Transverse colon (tissue), 4 donors: ENCODE results near the gene CACNA1I. TPM values are rescaled to one million over a fixed set of nuclear protein-coding genes. Genes with fewer than 3 reads are reported as not detected.

Experiments used
- DNase-seq: peaks from one replicate; pipeline ENCODE4 v3.0.0-alpha.2; 2019
- H3K27ac ChIP-seq, 4 donors: fragments of 200-600 bp; sonication (generic); 2 replicates each; pipeline ENCODE4 v1.5.1; 2016 to 2018; ENCODE audit warnings: inconsistent platforms in 4 of 4
- H3K27me3 ChIP-seq: fragments of 200-600 bp; sonication (generic); 2 replicates; pipeline ENCODE4 v1.5.1; 2017; ENCODE audit warnings: inconsistent platforms
- H3K36me3 ChIP-seq, 4 donors: fragments of 200-600 bp; sonication (generic); 2 replicates each; pipeline ENCODE4 v1.5.1; 2017 to 2019; ENCODE audit warnings: inconsistent platforms in 4 of 4
- H3K4me1 ChIP-seq, 4 donors: fragments of 200-600 bp; sonication (generic); 2 replicates each; pipeline ENCODE4 v1.5.1; 2017 to 2020; ENCODE audit warnings: inconsistent platforms in 4 of 4
- H3K4me3 ChIP-seq, 4 donors: fragments of 200-600 bp; sonication (generic); 1 replicate in 1 of 4; 2 replicates in 3 of 4; pipeline versions ENCODE4 v1.5.1 to v1.6.1; 2017 to 2019; ENCODE audit warnings: inconsistent platforms in 4 of 4
- H3K9me3 ChIP-seq, 2 donors: fragments of 200-600 bp; sonication (generic); 2 replicates each; pipeline ENCODE4 v1.5.1; 2017 to 2019; ENCODE audit warnings: inconsistent platforms in 2 of 2
- CTCF ChIP-seq, 5 experiments: fragments of 200-600 bp in 3 of 5; fragments of 450-650 bp in 2 of 5; sonication (generic) in 3 of 5; IDR thresholded peaks; 1 replicate in 2 of 5; 2 replicates in 3 of 5; pipeline ENCODE4 v1.5.1; 2016 to 2017; ENCODE audit warnings: antibody characterized with exemption in 5 of 5, inconsistent platforms in 3 of 5, mild to moderate bottlenecking in 2 of 5, moderate library complexity in 1 of 5
- EP300 ChIP-seq: sonication (generic); formaldehyde crosslinking; IDR thresholded peaks from one replicate; pipeline ENCODE4 v1.6.1; 2017; ENCODE audit warnings: antibody characterized with exemption, low read depth
- POLR2A ChIP-seq: fragments of 450-650 bp; IDR thresholded peaks from one replicate; pipeline ENCODE4 v1.6.1; 2016; ENCODE audit warnings: antibody characterized with exemption, mild to moderate bottlenecking, moderate library complexity
- POLR2AphosphoS5 ChIP-seq, 3 donors: sonication (generic); formaldehyde crosslinking; IDR thresholded peaks; one replicate each; pipeline ENCODE4 v1.6.1; 2016; ENCODE audit warnings: antibody characterized with exemption in 3 of 3
- WGBS, 2 donors: methylation state at CpG; one replicate each; pipeline ENCODE4 v1.1.5; 2018; ENCODE audit warnings: low coverage in 1 of 2; 5-methylcytosine and 5-hydroxymethylcytosine counted together
- in situ Hi-C, 4 donors: fragments of 200-750 bp; cut with MboI; loops; one replicate each; pipeline versions ENCODE4 v1.15.0 to v1.15.1; 2017; ENCODE audit warnings: low sequenced_read_pairs in 3 of 4, low pct_ligation_motif_present in 1 of 4, low pct_unique_long_range_greater_than_20kb in 1 of 4
- intact Hi-C: fragments of 100-400 bp; cut with DNase I; formaldehyde crosslinking; loops from one replicate; pipeline ENCODE4 v1.15.1; 2023; ENCODE audit warnings: low total_unique reads
- total RNA-seq, 4 donors: library from RNA; depleted of rRNA; stranded (reverse); fragments of >200 nt; gene quantifications; one replicate each; pipeline ENCODE4 v1.1.0, GENCODE V29; 2016

Gene CACNA1I
- total RNA-seq, 4 donors from 2014 or later: 0.14 to 1.1 (median 0.66) TPM

- Histone ChIP-seq H3K36me3 (peaks cover 0 to 14% (median 9%) of the 10 kb centered on the region in 4 donors), H3K27ac (peak overlapping the region; percentile 96 to 100 (median 100)), H3K9me3 (no peaks in the 10 kb centered on the region), H3K27me3 (no peaks in the 10 kb centered on the region), H3K4me1 (peaks cover 45 to 70% (median 65%) of the 10 kb centered on the region in 4 donors), H3K4me3 (no peak overlapping the region)
- intact Hi-C loops (loop anchor here (10.0 kb wide), 1 partner anchor 350 kb away; no protein-coding TSS in a partner anchor), in situ Hi-C loops (loop anchor here in 3 of 4 donors (25.0 kb wide), 2 partner anchors 363 to 837 kb away; partner anchors contain the start of genes SGSM3 (in 3 of the 3) and CBX7 (in 1 of the 3))
- TF ChIP-seq CTCF (IDR thresholded peaks at IDR 0.05) (no peak), POLR2AphosphoS5 (IDR thresholded peaks at IDR 0.05) (no peak), EP300 (no peak), POLR2A (no peak)
- 62 to 87% methylated on average over 2 to 10 of the region's 10 CpGs for WGBS, 2 donors
- no peak for DNase-seq
Observed at GRCh38 chr22:39524753-39525657, 45.5 kb upstream of the CACNA1I start.

- Histone ChIP-seq H3K4me1 (peaks cover 45 to 76% (median 70%) of the 10 kb centered on the region in 4 donors), H3K36me3 (peaks cover 0 to 14% (median 9%) of the 10 kb centered on the region in 4 donors), H3K9me3 (no peaks in the 10 kb centered on the region), H3K4me3 (no peak overlapping the region), H3K27ac (peak overlapping the region in 3 of 4 donors; percentile 96 to 100 (median 97)), H3K27me3 (no peaks in the 10 kb centered on the region)
- intact Hi-C loops (loop anchor here (10.0 kb wide), 1 partner anchor 351 kb away; no protein-coding TSS in a partner anchor), in situ Hi-C loops (loop anchor here in 3 of 4 donors (25.0 kb wide), 2 partner anchors 363 to 837 kb away; partner anchors contain the start of genes SGSM3 (in 3 of the 3) and CBX7 (in 1 of the 3))
- DNase-seq: no peak
- TF ChIP-seq POLR2AphosphoS5 (IDR thresholded peaks at IDR 0.05): no peak
- no peak for TF ChIP-seq POLR2A
- no peak for TF ChIP-seq EP300
- no peak for TF ChIP-seq CTCF (IDR thresholded peaks at IDR 0.05)
- WGBS, 2 donors: 73 to 83% methylated on average over 3 to 4 of the region's 4 CpGs
Observed at GRCh38 chr22:39525658-39525975, 44.9 kb upstream of the CACNA1I start.

DNA sequence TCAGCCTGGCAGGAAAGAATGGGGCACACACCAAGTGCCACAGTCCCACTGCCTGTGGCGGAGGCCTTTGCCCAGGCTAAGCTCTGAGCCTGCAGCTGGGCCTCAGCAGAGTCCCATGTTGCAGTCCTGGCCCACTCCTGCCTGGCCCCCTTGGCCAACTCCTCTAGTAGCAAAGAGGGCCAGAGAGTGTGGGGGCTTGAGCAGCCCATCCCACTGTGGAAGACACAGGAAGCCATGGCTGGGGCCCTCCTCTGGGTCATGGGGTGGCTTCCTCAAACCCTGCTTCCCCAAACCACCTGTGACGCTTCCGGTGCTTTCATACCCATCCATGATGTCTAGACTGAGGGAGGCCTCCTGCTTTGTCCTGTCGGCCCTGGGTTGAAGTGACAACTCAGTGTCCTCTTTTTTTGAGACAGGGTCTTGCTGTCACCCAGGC, 43.8 kb upstream of the CACNA1I start:
- TF ChIP-seq POLR2A (no peak), POLR2AphosphoS5 (IDR thresholded peaks at IDR 0.05) (no peak), EP300 (no peak), CTCF (IDR thresholded peaks at IDR 0.05) (no peak)
- no peak overlapping the region for H3K4me3 ChIP-seq
- 57 to 81% methylated on average over 1 to 4 of the region's 4 CpGs for WGBS, 2 donors
- H3K27ac ChIP-seq: peak overlapping the region; percentile 81 to 97 (median 88)
- in situ Hi-C loops: loop anchor here in 3 of 4 donors (25.0 kb wide), 2 partner anchors 364 to 836 kb away; partner anchors contain the start of genes SGSM3 (in 3 of the 3) and CBX7 (in 1 of the 3)
- no peaks in the 10 kb centered on the region for H3K27me3 ChIP-seq
- peaks cover 0 to 9% (median 4%) of the 10 kb centered on the region in 4 donors for H3K36me3 ChIP-seq
- intact Hi-C loops: loop anchor here (10.0 kb wide), 1 partner anchor 352 kb away; no protein-coding TSS in a partner anchor
- peaks cover 49 to 84% (median 78%) of the 10 kb centered on the region in 4 donors for H3K4me1 ChIP-seq
- no peaks in the 10 kb centered on the region for H3K9me3 ChIP-seq
- no peak for DNase-seq

DNA sequence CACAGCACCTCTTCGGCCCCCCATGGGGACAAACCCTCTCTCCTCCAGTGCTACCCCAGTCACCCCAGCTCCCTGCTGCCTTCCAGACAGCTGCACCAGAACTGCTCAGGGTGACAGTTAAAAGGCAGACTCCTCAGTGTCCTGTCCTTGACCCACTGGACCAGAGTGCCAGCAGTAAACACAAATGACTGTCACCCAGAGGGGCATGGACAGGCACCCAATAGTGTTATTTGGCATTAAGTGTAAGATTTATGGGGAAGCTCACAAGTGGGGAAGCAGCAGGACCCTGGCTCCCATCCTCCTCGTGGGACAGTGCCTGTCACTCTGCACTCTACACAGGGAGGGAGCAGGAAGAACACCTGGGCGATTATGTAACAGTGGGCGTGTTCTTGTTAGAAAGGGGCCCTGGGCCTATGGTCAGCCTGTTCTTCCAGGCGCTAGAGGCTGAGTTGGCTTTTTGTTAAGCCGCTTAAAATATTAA, 43.0 kb upstream of the CACNA1I start:
- peaks cover 0 to 3% (median under 1%) of the 10 kb centered on the region in 4 donors for H3K36me3 ChIP-seq
- in situ Hi-C loops: loop anchor here in 3 of 4 donors (25.0 kb wide), 2 partner anchors 365 to 835 kb away; partner anchors contain the start of genes SGSM3 (in 3 of the 3) and CBX7 (in 1 of the 3)
- TF ChIP-seq POLR2A: peak; percentile 18
- no peak for TF ChIP-seq CTCF (IDR thresholded peaks at IDR 0.05)
- WGBS, 2 donors: 28% methylated on average over 6 of the region's 6 CpGs; no CpG with 5 or more reads in 1 of the 2 donors
- H3K4me1 ChIP-seq: peaks cover 44 to 80% (median 73%) of the 10 kb centered on the region in 4 donors
- no peak overlapping the region for H3K4me3 ChIP-seq
- intact Hi-C loops: loop anchor here (10.0 kb wide), 1 partner anchor 353 kb away; no protein-coding TSS in a partner anchor
- no peaks in the 10 kb centered on the region for H3K9me3 ChIP-seq
- H3K27me3 ChIP-seq: no peaks in the 10 kb centered on the region
- H3K27ac ChIP-seq: peak overlapping the region; percentile 81 to 97 (median 88)
- DNase-seq: peak; percentile 76
